NB4 (cell line): Measurements from ENCODE around the gene MINDY4.

Source experiments
- MAX ChIP-seq: IDR thresholded peaks from 2 replicates; pipeline ENCODE4 v1.6.1; 2011; ENCODE audit warnings: low read depth, low read length
- TF ChIP-seq, protein P1 (sequence below): IDR thresholded peaks from one replicate; pipeline ENCODE4 v1.5.1; 2012; ENCODE audit warnings: low read depth, low read length

DNA sequence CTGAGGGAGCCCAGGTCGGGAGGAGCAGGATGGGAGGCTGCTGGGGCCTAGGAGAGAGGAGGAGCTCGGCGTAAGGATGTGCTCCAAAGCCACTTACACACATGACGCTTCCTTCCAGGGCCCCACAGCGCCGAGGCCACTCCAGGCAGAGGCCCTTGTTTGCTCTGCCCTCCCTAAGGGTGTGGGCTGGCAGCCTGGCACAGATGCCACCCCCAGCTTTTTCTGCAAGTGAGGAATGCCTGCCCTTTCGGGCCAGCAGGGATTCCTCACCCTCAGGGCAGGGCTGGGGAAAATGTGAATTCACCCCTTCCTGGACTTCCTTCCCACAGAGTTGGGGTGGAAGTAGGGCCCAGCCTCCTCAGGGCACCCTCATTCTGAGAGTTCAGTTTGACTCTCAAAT is 134.8 kb downstream of the MINDY4 start:
- TF ChIP-seq, protein P1, sequence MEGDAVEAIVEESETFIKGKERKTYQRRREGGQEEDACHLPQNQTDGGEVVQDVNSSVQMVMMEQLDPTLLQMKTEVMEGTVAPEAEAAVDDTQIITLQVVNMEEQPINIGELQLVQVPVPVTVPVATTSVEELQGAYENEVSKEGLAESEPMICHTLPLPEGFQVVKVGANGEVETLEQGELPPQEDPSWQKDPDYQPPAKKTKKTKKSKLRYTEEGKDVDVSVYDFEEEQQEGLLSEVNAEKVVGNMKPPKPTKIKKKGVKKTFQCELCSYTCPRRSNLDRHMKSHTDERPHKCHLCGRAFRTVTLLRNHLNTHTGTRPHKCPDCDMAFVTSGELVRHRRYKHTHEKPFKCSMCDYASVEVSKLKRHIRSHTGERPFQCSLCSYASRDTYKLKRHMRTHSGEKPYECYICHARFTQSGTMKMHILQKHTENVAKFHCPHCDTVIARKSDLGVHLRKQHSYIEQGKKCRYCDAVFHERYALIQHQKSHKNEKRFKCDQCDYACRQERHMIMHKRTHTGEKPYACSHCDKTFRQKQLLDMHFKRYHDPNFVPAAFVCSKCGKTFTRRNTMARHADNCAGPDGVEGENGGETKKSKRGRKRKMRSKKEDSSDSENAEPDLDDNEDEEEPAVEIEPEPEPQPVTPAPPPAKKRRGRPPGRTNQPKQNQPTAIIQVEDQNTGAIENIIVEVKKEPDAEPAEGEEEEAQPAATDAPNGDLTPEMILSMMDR = no peak
- no peak for TF ChIP-seq MAX
